ENCODE measurements around the gene DENND1A.

Gene DENND1A

GRCh38 chr9:123584202-123585176 lies 345.4 kb downstream of the DENND1A start:
- DNase-seq (ENCODE audit: insufficient read length, low spot score) (no peak), FAIRE-seq (no peak)
- no peak for TF ChIP-seq CTCF (IDR thresholded peaks at IDR 0.05; ENCODE audit: insufficient read depth, missing control alignments)

DNA sequence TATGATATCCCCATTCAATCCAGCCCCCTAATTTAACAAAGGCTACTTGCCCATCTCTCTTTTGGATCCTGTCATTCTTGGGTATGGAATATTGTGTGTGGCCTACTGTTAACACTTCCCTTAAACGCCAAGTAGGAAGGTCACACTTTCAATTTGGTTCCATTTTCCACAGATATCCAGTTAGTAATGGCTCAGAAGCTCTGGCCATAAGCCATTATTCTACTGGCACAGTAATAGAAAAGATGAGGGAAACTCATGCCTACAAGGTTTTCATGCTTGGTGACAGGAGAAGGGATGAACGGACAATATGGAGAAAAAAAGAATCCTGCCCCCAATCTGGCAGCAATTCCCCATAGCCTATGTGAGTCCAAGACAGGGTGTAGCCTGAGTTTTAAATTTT lies 346.3 kb downstream of the DENND1A start:
- no peak for TF ChIP-seq CTCF (IDR thresholded peaks at IDR 0.05; ENCODE audit: insufficient read depth, missing control alignments)
- DNase-seq (ENCODE audit: insufficient read length, low spot score) = no peak
- no peak for FAIRE-seq

GRCh38 chr9:123571240-123571639 lies 358.7 kb downstream of the DENND1A start:
- DNase-seq (ENCODE audit: insufficient read length, low spot score) (no peak), FAIRE-seq (no peak)
- no peak for TF ChIP-seq CTCF (IDR thresholded peaks at IDR 0.05; ENCODE audit: insufficient read depth, missing control alignments)

- TF ChIP-seq CTCF (IDR thresholded peaks at IDR 0.05; ENCODE audit: insufficient read depth, missing control alignments) = no peak
- FAIRE-seq (no peak), DNase-seq (ENCODE audit: insufficient read length, low spot score) (no peak)
Measured at GRCh38 chr9:123568691-123569688, 360.9 kb downstream of the DENND1A start.

DNA sequence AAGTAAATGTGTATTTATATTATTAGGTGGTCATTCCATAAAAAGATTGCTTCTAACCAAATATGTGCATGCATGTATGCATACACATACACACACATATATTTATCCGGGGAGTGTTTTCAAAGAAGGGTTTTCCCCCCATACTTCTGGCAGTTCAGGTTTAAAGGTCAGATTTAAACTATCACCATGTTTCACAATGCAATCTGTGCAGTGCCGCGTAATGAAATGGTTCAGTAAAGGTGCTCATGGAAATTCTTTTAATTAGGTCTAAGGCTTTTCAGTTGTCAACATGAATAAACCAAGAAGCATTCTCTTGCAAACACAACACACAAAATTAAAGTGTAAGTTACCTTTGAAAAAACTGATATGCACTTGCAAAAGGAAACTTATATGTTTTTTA lies 362.9 kb downstream of the DENND1A start:
- no peak for TF ChIP-seq CTCF (IDR thresholded peaks at IDR 0.05; ENCODE audit: insufficient read depth, missing control alignments)
- DNase-seq (ENCODE audit: insufficient read length, low spot score) = no peak
- no peak for FAIRE-seq

GRCh38 chr9:123564652-123565051 lies 365.3 kb downstream of the DENND1A start:
- DNase-seq (ENCODE audit: insufficient read length, low spot score) = no peak
- FAIRE-seq = no peak
- TF ChIP-seq CTCF (IDR thresholded peaks at IDR 0.05; ENCODE audit: insufficient read depth, missing control alignments) = no peak

All from D721Med (cell line).